ENCODE results near the gene PEAR1. TPM values are rescaled to one million over a fixed set of nuclear protein-coding genes. Genes with fewer than 3 reads are reported as not detected.

PEAR1 gene
- total RNA-seq, 6 donors from 2014 or later, result 8.4 to 33.5 (median 13.7) TPM

DNA sequence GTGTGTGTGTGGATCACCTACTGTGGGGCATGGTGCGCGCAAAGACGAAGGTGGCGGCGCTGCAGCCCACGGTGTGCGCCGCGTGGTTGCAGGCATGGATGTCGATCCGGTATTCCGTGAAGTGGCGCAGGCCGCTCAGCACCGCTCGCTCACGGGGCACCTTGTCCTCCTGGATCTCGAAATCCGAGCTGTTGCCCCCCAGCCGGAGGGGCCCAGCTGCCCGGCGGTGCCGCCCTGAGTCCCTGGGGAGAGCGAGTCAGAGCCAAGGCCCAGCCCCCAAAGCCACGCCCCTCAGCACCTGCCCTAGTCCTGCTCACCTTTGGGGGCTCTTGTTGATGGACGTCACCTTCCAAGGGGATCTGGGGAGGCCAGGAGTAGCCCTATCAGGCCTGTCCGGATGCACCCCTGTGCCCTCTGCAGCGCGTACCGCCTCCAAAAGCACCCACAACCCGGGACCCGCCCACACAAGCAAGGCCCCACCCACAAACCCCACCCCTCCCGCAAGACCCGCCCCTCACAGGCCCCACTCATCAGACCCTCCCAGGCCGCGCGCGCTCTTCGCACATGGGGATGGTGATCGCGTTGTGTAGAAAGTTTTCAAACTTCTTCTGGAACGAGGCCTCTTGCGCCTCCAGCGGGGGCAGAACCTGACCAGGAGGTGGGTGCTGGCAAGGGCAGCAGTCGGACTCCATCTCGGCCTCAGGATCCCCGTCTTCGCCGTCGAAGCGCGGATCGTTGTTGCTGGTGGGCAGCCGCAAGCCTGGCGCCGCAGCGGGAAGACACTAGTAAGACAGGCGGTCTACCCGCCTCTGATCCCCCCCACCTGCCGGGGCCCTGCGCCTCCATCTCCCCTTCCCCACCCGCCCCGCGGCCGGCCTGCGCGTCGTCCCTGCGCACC is 48.2 kb upstream of the PEAR1 start:
- H3K9me3 ChIP-seq, result no peaks in the 10 kb centered on the region
- TF ChIP-seq, protein P1, sequence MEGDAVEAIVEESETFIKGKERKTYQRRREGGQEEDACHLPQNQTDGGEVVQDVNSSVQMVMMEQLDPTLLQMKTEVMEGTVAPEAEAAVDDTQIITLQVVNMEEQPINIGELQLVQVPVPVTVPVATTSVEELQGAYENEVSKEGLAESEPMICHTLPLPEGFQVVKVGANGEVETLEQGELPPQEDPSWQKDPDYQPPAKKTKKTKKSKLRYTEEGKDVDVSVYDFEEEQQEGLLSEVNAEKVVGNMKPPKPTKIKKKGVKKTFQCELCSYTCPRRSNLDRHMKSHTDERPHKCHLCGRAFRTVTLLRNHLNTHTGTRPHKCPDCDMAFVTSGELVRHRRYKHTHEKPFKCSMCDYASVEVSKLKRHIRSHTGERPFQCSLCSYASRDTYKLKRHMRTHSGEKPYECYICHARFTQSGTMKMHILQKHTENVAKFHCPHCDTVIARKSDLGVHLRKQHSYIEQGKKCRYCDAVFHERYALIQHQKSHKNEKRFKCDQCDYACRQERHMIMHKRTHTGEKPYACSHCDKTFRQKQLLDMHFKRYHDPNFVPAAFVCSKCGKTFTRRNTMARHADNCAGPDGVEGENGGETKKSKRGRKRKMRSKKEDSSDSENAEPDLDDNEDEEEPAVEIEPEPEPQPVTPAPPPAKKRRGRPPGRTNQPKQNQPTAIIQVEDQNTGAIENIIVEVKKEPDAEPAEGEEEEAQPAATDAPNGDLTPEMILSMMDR (IDR thresholded peaks at IDR 0.05), result no peak
- no peak for TF ChIP-seq POLR2AphosphoS5 (IDR thresholded peaks at IDR 0.05)
- peaks cover 7 to 21% (median 12%) of the 10 kb centered on the region in 4 donors for H3K4me1 ChIP-seq
- DNase-seq (peak in 1 of 2 donors; percentile 84), ATAC-seq (ENCODE audit: low FRiP score in 2 of 2) (no peak)
- peak overlapping the region in 1 of 4 donors; percentile 20 for H3K4me3 ChIP-seq
- H3K36me3 ChIP-seq, result no peaks in the 10 kb centered on the region
- peaks cover 0 to 33% (median 14%) of the 10 kb centered on the region in 4 donors for H3K27me3 ChIP-seq
- 12% methylated on average over 50 of the region's 69 CpGs; no CpG with 5 or more reads in 1 of the 2 donors for WGBS, 2 donors
- no peak overlapping the region for H3K27ac ChIP-seq

DNA sequence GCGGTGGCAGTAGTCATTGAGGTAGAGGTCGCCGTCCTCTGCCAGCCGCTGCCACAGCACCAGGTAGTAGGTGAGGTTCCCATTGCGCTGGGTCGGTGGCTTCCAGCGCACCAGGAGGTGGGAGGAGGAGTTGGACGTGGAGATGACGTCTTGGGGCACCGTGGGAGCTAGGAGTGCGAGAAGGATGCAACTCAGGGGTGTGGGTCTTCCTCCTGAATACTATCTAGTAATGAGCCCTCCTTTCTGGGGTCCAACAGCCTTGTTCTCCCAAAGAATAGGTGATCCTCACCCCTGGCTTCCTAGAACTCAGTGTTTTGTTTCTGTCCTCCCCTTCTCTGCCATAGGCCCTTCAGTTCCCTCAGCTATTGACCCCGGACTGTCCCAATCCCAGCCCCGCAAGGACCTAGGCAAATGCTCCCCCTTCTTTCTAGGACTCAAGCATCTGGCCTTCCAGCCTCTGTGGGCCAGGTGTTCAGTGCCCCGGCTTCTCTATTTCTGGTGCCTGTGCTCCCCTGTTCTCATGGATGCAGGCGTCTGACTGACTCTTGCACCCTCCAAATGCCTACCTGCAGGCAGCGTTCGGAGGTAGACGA is 47.5 kb upstream of the PEAR1 start:
- no peak overlapping the region for H3K4me3 ChIP-seq
- TF ChIP-seq EP300 (IDR thresholded peaks at IDR 0.05) (no peak), POLR2A (IDR thresholded peaks at IDR 0.05) (no peak)
- TF ChIP-seq, protein P1 (IDR thresholded peaks at IDR 0.05), result no peak
- no peaks in the 10 kb centered on the region for H3K36me3 ChIP-seq
- H3K9me3 ChIP-seq, result no peaks in the 10 kb centered on the region
- H3K27ac ChIP-seq, result no peak overlapping the region
- H3K27me3 ChIP-seq, result peaks cover 0 to 33% (median 14%) of the 10 kb centered on the region in 4 donors
- H3K4me1 ChIP-seq, result peaks cover 7 to 21% (median 12%) of the 10 kb centered on the region in 4 donors
- WGBS, 2 donors, result 49 to 51% methylated on average over 11 to 18 of the region's 18 CpGs
- no peak for DNase-seq
- no peak for ATAC-seq (ENCODE audit: low FRiP score in 2 of 2)

DNA sequence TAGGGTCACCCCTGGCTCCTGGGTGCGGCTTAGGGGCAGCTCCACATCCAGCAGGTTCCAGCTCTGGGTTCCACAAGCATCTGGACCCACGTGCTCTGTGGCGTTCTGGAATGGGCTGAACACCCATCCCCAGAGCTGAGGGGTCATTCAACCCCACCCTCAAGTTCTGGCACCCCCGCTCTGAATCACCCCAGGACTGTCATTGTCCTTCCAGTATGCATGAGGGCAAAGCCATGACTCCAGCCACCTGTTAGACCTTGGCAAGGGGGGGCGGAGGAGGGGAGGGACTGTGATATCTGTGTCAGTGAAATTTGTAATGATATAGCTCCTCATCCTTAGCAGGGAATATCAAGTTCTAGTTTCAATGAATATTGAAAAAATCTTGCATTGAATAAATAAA is 46.9 kb upstream of the PEAR1 start:
- H3K27me3 ChIP-seq, result peaks cover 0 to 33% (median 14%) of the 10 kb centered on the region in 4 donors

DNA sequence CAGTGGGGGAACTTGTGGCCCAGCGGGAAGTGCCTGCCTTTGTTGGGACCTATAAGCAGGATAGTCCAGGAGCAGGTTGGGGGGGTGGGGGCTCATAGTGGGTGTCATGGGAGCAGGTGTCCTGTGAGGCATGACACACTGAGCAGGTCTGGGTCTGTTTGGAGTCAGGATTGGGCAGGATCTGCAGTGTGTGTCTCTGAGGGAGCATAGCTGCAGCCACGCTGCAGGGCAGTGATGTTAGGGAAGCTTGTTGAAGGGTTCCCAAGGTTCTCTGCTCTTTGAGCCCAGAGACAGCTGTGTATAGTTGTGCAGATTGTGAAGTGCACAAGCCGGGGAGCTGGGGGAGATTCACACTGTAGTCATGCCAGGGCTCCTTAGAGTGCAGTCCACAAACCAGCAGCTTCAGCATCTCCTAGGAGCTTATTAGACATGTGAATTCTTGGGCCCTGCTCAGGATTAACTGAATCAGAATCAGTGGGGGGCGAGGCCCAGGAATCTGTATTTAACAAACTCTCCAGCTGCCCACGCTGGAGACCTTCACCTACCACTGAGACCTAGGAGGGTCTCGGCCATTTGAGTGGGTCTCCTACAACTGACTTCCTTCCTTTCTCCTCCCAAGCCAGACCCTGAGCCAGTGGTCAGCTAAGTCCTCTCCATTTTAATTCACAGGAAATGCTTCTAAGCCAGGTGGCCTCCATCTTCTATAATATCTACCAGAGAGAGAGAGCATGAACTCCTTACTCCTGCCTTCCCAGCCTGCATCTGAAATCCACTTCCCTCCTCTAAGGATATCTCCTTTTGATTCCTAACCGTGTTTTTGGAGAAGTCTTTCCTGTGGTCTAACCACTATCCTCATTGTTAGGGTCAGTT is 45.7 kb upstream of the PEAR1 start:
- no peak overlapping the region for H3K27ac ChIP-seq
- ATAC-seq (ENCODE audit: low FRiP score in 2 of 2), result no peak
- H3K4me1 ChIP-seq, result peaks cover 7 to 21% (median 12%) of the 10 kb centered on the region in 4 donors
- TF ChIP-seq, protein P1 (IDR thresholded peaks at IDR 0.05), result no peak
- TF ChIP-seq POLR2AphosphoS5 (IDR thresholded peaks at IDR 0.05) (no peak), POLR2A (IDR thresholded peaks at IDR 0.05) (no peak), EP300 (IDR thresholded peaks at IDR 0.05) (no peak)
- DNase-seq, result no peak
- H3K27me3 ChIP-seq, result peaks cover 0 to 33% (median 14%) of the 10 kb centered on the region in 4 donors
- H3K9me3 ChIP-seq, result no peaks in the 10 kb centered on the region
- 69 to 70% methylated on average over 5 to 7 of the region's 7 CpGs for WGBS, 2 donors
- no peak overlapping the region for H3K4me3 ChIP-seq
- H3K36me3 ChIP-seq, result no peaks in the 10 kb centered on the region

More for the DNA sequence above, 46.9 kb upstream of the PEAR1 start:
- WGBS, 2 donors, result 83 to 100% methylated on average over 1 to 5 of the region's 5 CpGs
- no peaks in the 10 kb centered on the region for H3K36me3 ChIP-seq
- ATAC-seq (ENCODE audit: low FRiP score in 2 of 2) (no peak), DNase-seq (no peak)
- no peak overlapping the region for H3K4me3 ChIP-seq
- H3K4me1 ChIP-seq, result peaks cover 7 to 21% (median 12%) of the 10 kb centered on the region in 4 donors
- H3K27ac ChIP-seq, result no peak overlapping the region
- TF ChIP-seq POLR2A (IDR thresholded peaks at IDR 0.05) (no peak), EP300 (IDR thresholded peaks at IDR 0.05) (no peak)
- no peaks in the 10 kb centered on the region for H3K9me3 ChIP-seq
